ENCODE measurements around the gene CREB3. TPM values are rescaled to one million over a fixed set of nuclear protein-coding genes. Genes with fewer than 3 reads are reported as not detected.

Gene CREB3
- total and polyA plus RNA-seq, 4 donors = 9.2 to 21.4 (median 18.1) TPM

GRCh38 chr9:35705372-35705771 lies 27.1 kb upstream of the CREB3 start:
- Histone ChIP-seq H3K4me3 (ENCODE audit: low read depth in 1 of 3, low read length in 3 of 3) (no peak overlapping the region), H3K36me3 (ENCODE audit: control insufficient read depth in 4 of 4, insufficient read depth in 3 of 4, low read depth in 1 of 4, low read length in 3 of 4) (peaks cover 42 to 92% (median 88%) of the 10 kb centered on the region in 4 donors), H3K9ac (ENCODE audit: low read depth in 1 of 2, low read length in 2 of 2) (no peak overlapping the region), H3K4me1 (ENCODE audit: control insufficient read depth in 4 of 4, insufficient read depth in 4 of 4, low read length in 3 of 4) (no peaks in the 10 kb centered on the region), H3K9me3 (ENCODE audit: control insufficient read depth in 4 of 4, low read length in 3 of 4) (no peaks in the 10 kb centered on the region), H3K27ac (ENCODE audit: low read depth in 1 of 2, low read length in 2 of 2) (no peak overlapping the region), H3K27me3 (ENCODE audit: control insufficient read depth in 4 of 4, insufficient read depth in 4 of 4, low read length in 3 of 4) (no peaks in the 10 kb centered on the region)
- no peak for TF ChIP-seq HNF4A (conservative IDR thresholded peaks at IDR 0.05)
- no peak for TF ChIP-seq REST (IDR thresholded peaks at IDR 0.05)
- no peak for TF ChIP-seq FOXA2 (IDR thresholded peaks at IDR 0.05)
- TF ChIP-seq RAD21 (IDR thresholded peaks at IDR 0.05) = no peak
- no peak for TF ChIP-seq YY1 (IDR thresholded peaks at IDR 0.05)
- no peak for TF ChIP-seq HNF4G (IDR thresholded peaks at IDR 0.05)
- TF ChIP-seq JUND (IDR thresholded peaks at IDR 0.05) = no peak
- TF ChIP-seq NR2F2 (IDR thresholded peaks at IDR 0.05) = no peak
- TF ChIP-seq ATF3 (IDR thresholded peaks at IDR 0.05) = no peak
- TF ChIP-seq, protein P1, sequence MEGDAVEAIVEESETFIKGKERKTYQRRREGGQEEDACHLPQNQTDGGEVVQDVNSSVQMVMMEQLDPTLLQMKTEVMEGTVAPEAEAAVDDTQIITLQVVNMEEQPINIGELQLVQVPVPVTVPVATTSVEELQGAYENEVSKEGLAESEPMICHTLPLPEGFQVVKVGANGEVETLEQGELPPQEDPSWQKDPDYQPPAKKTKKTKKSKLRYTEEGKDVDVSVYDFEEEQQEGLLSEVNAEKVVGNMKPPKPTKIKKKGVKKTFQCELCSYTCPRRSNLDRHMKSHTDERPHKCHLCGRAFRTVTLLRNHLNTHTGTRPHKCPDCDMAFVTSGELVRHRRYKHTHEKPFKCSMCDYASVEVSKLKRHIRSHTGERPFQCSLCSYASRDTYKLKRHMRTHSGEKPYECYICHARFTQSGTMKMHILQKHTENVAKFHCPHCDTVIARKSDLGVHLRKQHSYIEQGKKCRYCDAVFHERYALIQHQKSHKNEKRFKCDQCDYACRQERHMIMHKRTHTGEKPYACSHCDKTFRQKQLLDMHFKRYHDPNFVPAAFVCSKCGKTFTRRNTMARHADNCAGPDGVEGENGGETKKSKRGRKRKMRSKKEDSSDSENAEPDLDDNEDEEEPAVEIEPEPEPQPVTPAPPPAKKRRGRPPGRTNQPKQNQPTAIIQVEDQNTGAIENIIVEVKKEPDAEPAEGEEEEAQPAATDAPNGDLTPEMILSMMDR (IDR thresholded peaks at IDR 0.05; ENCODE audit: low read depth, low read length, missing input control) = no peak
- no peak for TF ChIP-seq EGR1 (IDR thresholded peaks at IDR 0.05; ENCODE audit: low read depth in 2 of 2)
- no peak for TF ChIP-seq MAX (IDR thresholded peaks at IDR 0.05)
- TF ChIP-seq GABPA (IDR thresholded peaks at IDR 0.05 in 1 of 2, conservative IDR thresholded peaks at IDR 0.05 in 1 of 2) = no peak
- no peak for DNase-seq (ENCODE audit: low spot score)
- WGBS = 90% methylated on average over 8 of the region's 8 CpGs

- no peaks in the 10 kb centered on the region for H3K4me1 ChIP-seq (ENCODE audit: control insufficient read depth in 4 of 4, insufficient read depth in 4 of 4, low read length in 3 of 4)
- no peak overlapping the region for H3K27ac ChIP-seq (ENCODE audit: low read depth in 1 of 2, low read length in 2 of 2)
- WGBS = 95% methylated on average over 7 of the region's 7 CpGs
- DNase-seq (ENCODE audit: low spot score) = no peak
- no peaks in the 10 kb centered on the region for H3K9me3 ChIP-seq (ENCODE audit: control insufficient read depth in 4 of 4, low read length in 3 of 4)
- no peak overlapping the region for H3K4me3 ChIP-seq (ENCODE audit: low read depth in 1 of 3, low read length in 3 of 3)
- H3K36me3 ChIP-seq (ENCODE audit: control insufficient read depth in 4 of 4, insufficient read depth in 3 of 4, low read depth in 1 of 4, low read length in 3 of 4) = peaks cover 46 to 92% (median 88%) of the 10 kb centered on the region in 4 donors
- H3K27me3 ChIP-seq (ENCODE audit: control insufficient read depth in 4 of 4, insufficient read depth in 4 of 4, low read length in 3 of 4) = no peaks in the 10 kb centered on the region
- no peak overlapping the region for H3K9ac ChIP-seq (ENCODE audit: low read depth in 1 of 2, low read length in 2 of 2)
- TF ChIP-seq RXRA (IDR thresholded peaks at IDR 0.05) = no peak
- no peak for TF ChIP-seq SP1 (IDR thresholded peaks at IDR 0.05)
- no peak for TF ChIP-seq HNF4G (IDR thresholded peaks at IDR 0.05)
- no peak for TF ChIP-seq FOXA2 (IDR thresholded peaks at IDR 0.05)
- TF ChIP-seq ZBTB33 (IDR thresholded peaks at IDR 0.05) = no peak
- TF ChIP-seq FOXA1 (IDR thresholded peaks at IDR 0.05) = no peak
- no peak for TF ChIP-seq MAX (IDR thresholded peaks at IDR 0.05)
- no peak for TF ChIP-seq RAD21 (IDR thresholded peaks at IDR 0.05)
- TF ChIP-seq REST (IDR thresholded peaks at IDR 0.05) = no peak
- TF ChIP-seq NR2F2 (IDR thresholded peaks at IDR 0.05) = no peak
These were observed 26.5 kb upstream of the CREB3 start for GRCh38 chr9:35705836-35706430.

All from liver (tissue), 9 donors.